Hematopoietic multipotent progenitor cell treated with erythropoietin and hydrocortisone succinate and interleukin-3 and kit ligand, for 6 days (in vitro differentiated cells): ENCODE data around the gene RSPRY1.
"Not testable (repeated sequence)": the region's sequence is repeated elsewhere in the genome, so short reads cannot be mapped to it uniquely, and the experiment has no call there.

ENCODE experiments used
- DNase-seq: peaks from one replicate; pipeline ENCODE4 v3.0.0-alpha.2; 2015

Gene RSPRY1

GRCh38 chr16:57257455-57258070, 71.4 kb downstream of the RSPRY1 start:
- no peak for DNase-seq

GRCh38 chr16:57258226-57258909, 72.2 kb downstream of the RSPRY1 start:
- no peak for DNase-seq

GRCh38 chr16:57258910-57259475, 72.9 kb downstream of the RSPRY1 start:
- DNase-seq: no peak

GRCh38 chr16:57260294-57260929, 74.3 kb downstream of the RSPRY1 start:
- no peak for DNase-seq

- no peak for DNase-seq
Measured at GRCh38 chr16:57261806-57262205, 75.7 kb downstream of the RSPRY1 start.

GRCh38 chr16:57262841-57263540, 76.9 kb downstream of the RSPRY1 start:
- peak; percentile 69 for DNase-seq

- no peak for DNase-seq
Measured at GRCh38 chr16:57263541-57264351, 77.6 kb downstream of the RSPRY1 start.

- DNase-seq: peak; percentile 44
Measured at GRCh38 chr16:57264381-57264780, 78.3 kb downstream of the RSPRY1 start.

- no peak for DNase-seq
Measured at GRCh38 chr16:57264950-57265371, 78.8 kb downstream of the RSPRY1 start.

GRCh38 chr16:57265850-57266530, 79.9 kb downstream of the RSPRY1 start:
- DNase-seq: peak; percentile 80

- peak; percentile 66 for DNase-seq
Measured at GRCh38 chr16:57266531-57267260, 80.6 kb downstream of the RSPRY1 start.

- DNase-seq: not testable (repeated sequence)
Measured at GRCh38 chr16:57267343-57267742, 81.2 kb downstream of the RSPRY1 start.

GRCh38 chr16:57268804-57269800, 83.0 kb downstream of the RSPRY1 start:
- peak; percentile 93 for DNase-seq

GRCh38 chr16:57270221-57271062, 84.3 kb downstream of the RSPRY1 start:
- DNase-seq: no peak

GRCh38 chr16:57271063-57271345, 84.9 kb downstream of the RSPRY1 start:
- no peak for DNase-seq

- no peak for DNase-seq
Measured at GRCh38 chr16:57271867-57272495, 85.9 kb downstream of the RSPRY1 start.

- no peak for DNase-seq
Measured at GRCh38 chr16:57273359-57273758, 87.2 kb downstream of the RSPRY1 start.

GRCh38 chr16:57273826-57274225, 87.7 kb downstream of the RSPRY1 start:
- no peak for DNase-seq
